Right lobe of liver (tissue), 4 donors: ENCODE results near the gene TFF1.

Experiments used
- CTCF ChIP-seq, 4 donors: fragments of 200-600 bp in 3 of 4; fragments of 450-650 bp in 1 of 4; IDR thresholded peaks; one replicate each; pipeline versions ENCODE4 v1.5.1 to v1.8.0; 2016 to 2022; ENCODE audit warnings: antibody characterized with exemption in 4 of 4, mild to moderate bottlenecking in 2 of 4
- POLR2A ChIP-seq: fragments of 450-650 bp; IDR thresholded peaks from one replicate; pipeline ENCODE4 v1.6.1; 2017; ENCODE audit warnings: antibody characterized with exemption, mild to moderate bottlenecking
- donor health status: DM: no; HTN: no; CAD: no.
- donor health status: DM: no; HTN: no; CAD: no.
- donor health status: DM: no; HTN: yes; CAD: no.

GRCh38 chr21:42320791-42321190 lies 45.5 kb downstream of the TFF1 start:
- no peak for TF ChIP-seq CTCF (IDR thresholded peaks at IDR 0.05)
- TF ChIP-seq POLR2A = no peak
